Activated T-cell treated with anti-CD3 and anti-CD28 coated beads for 1 hour (primary cell): ENCODE measurements around the gene PGM1.

Experiments
- DNase-seq: peaks from one replicate; pipeline ENCODE4 v3.0.0-alpha.2; 2020; ENCODE audit warnings: low read depth

Gene PGM1

GRCh38 chr1:63665824-63666223 lies 72.6 kb downstream of the PGM1 start:
- no peak for DNase-seq

- DNase-seq: no peak
These were observed 75.1 kb downstream of the PGM1 start for GRCh38 chr1:63668298-63668697.

- no peak for DNase-seq
These were observed 76.1 kb downstream of the PGM1 start for GRCh38 chr1:63669151-63669961.

- DNase-seq: no peak
These were observed 77.0 kb downstream of the PGM1 start for GRCh38 chr1:63670164-63670563.

GRCh38 chr1:63671514-63671913 lies 78.3 kb downstream of the PGM1 start:
- DNase-seq: no peak

GRCh38 chr1:63674238-63674864 lies 81.1 kb downstream of the PGM1 start:
- DNase-seq: no peak

- DNase-seq: no peak
These were observed 81.7 kb downstream of the PGM1 start for GRCh38 chr1:63674865-63675419.

GRCh38 chr1:63675420-63675931 lies 82.3 kb downstream of the PGM1 start:
- no peak for DNase-seq

- DNase-seq: no peak
These were observed 84.3 kb downstream of the PGM1 start for GRCh38 chr1:63677497-63677896.

GRCh38 chr1:63678200-63678599 lies 85.0 kb downstream of the PGM1 start:
- no peak for DNase-seq

- DNase-seq: no peak
These were observed 85.9 kb downstream of the PGM1 start for GRCh38 chr1:63679076-63679475.

GRCh38 chr1:63679589-63679988 lies 86.4 kb downstream of the PGM1 start:
- DNase-seq: no peak

- no peak for DNase-seq
These were observed 89.7 kb downstream of the PGM1 start for GRCh38 chr1:63682936-63683335.

- no peak for DNase-seq
These were observed 90.5 kb downstream of the PGM1 start for GRCh38 chr1:63683759-63684158.

- DNase-seq: no peak
These were observed 93.5 kb downstream of the PGM1 start for GRCh38 chr1:63686696-63687095.

GRCh38 chr1:63688302-63688890 lies 95.2 kb downstream of the PGM1 start:
- no peak for DNase-seq

GRCh38 chr1:63690966-63691700 lies 97.9 kb downstream of the PGM1 start:
- DNase-seq: no peak

GRCh38 chr1:63691701-63692425 lies 98.7 kb downstream of the PGM1 start:
- no peak for DNase-seq

- no peak for DNase-seq
These were observed 100.8 kb downstream of the PGM1 start for GRCh38 chr1:63693944-63694571.

- DNase-seq: no peak
These were observed 105.0 kb downstream of the PGM1 start for GRCh38 chr1:63698001-63698838.
